HEK293T (cell line): Measurements from ENCODE around the gene WDR83.

ENCODE experiments used
- BHLHE40 ChIP-seq: fragments of 450-650 bp; IDR thresholded peaks from 2 replicates; pipeline ENCODE4 v1.6.1; 2016; ENCODE audit warnings: mild to moderate bottlenecking, moderate library complexity, borderline replicate concordance
- FOXA1 ChIP-seq: fragments of 450-650 bp; IDR thresholded peaks from 2 replicates; pipeline ENCODE4 v1.6.1; 2016; ENCODE audit warnings: mild to moderate bottlenecking
- FOXM1 ChIP-seq: fragments of 450-650 bp; IDR thresholded peaks from 2 replicates; pipeline ENCODE4 v1.6.1; 2017; ENCODE audit warnings: mild to moderate bottlenecking, borderline replicate concordance
- HDGF ChIP-seq: fragments of 450-650 bp; IDR thresholded peaks from 2 replicates; pipeline ENCODE4 v1.6.1; 2017; ENCODE audit warnings: antibody characterized with exemption, borderline replicate concordance
- TARDBP ChIP-seq: fragments of 450-650 bp; IDR thresholded peaks from 2 replicates; pipeline ENCODE4 v1.6.1; 2016
- TF ChIP-seq, protein P1 (sequence below): fragments of 450-650 bp; IDR thresholded peaks from 2 replicates; pipeline ENCODE4 v1.6.1; 2016

DNA sequence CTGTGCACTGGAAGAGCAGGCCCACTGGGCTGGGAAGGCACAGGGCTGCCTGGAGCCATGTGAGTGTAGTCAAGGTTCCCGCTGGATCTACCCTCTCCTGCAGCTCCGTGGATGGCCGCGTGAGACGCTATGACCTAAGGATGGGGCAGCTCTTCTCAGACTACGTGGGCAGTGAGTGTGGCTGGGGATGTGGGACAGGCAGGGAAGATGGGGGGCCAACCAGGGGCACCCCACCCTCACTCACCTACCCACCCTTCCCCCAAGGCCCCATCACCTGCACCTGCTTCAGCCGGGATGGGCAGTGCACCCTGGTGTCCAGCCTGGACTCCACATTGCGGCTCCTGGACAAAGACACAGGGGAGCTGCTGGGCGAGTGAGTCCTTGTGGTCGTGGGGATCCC lies 6.1 kb downstream of the WDR83 start:
- TF ChIP-seq, protein P1, sequence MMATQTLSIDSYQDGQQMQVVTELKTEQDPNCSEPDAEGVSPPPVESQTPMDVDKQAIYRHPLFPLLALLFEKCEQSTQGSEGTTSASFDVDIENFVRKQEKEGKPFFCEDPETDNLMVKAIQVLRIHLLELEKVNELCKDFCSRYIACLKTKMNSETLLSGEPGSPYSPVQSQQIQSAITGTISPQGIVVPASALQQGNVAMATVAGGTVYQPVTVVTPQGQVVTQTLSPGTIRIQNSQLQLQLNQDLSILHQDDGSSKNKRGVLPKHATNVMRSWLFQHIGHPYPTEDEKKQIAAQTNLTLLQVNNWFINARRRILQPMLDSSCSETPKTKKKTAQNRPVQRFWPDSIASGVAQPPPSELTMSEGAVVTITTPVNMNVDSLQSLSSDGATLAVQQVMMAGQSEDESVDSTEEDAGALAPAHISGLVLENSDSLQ: no peak
- TF ChIP-seq BHLHE40: no peak
- TF ChIP-seq HDGF: no peak
- TF ChIP-seq FOXM1: no peak
- no peak for TF ChIP-seq FOXA1
- no peak for TF ChIP-seq TARDBP
